HT1080 (cell line): ENCODE results near the gene TMED9. TPM values are rescaled to one million over a fixed set of nuclear protein-coding genes. Genes with fewer than 3 reads are reported as not detected.
"Not testable (repeated sequence)": the region's sequence is repeated elsewhere in the genome, so short reads cannot be mapped to it uniquely, and the experiment has no call there.

Experiments
- DNase-seq: peaks from one replicate; pipeline ENCODE4 v3.0.0-alpha.2; 2015; ENCODE audit warnings: low read depth
- polyA plus RNA-seq, 2 experiments: library from polyadenylated mRNA; depleted of rRNA; stranded (reverse); fragments of >200 nt; gene quantifications; 2 replicates each; pipeline ENCODE4 v1.2.3, GENCODE V29; 2015
- total RNA-seq: library from RNA; depleted of rRNA; stranded (reverse); fragments of >200 nt; shearing (Covaris generic); gene quantifications from 2 replicates; pipeline ENCODE4 v1.2.3, GENCODE V29; 2014; rRNA removed

The TMED9 gene
- total RNA-seq: 84.7 and 164 TPM in 2 replicates
- 235 and 271 TPM in 2 replicates for polyA plus RNA-seq (2015; cell fraction: cytosol; rRNA removed)
- polyA plus RNA-seq (2015; cell fraction: nucleus; rRNA removed): 189 and 195 TPM in 2 replicates

DNA sequence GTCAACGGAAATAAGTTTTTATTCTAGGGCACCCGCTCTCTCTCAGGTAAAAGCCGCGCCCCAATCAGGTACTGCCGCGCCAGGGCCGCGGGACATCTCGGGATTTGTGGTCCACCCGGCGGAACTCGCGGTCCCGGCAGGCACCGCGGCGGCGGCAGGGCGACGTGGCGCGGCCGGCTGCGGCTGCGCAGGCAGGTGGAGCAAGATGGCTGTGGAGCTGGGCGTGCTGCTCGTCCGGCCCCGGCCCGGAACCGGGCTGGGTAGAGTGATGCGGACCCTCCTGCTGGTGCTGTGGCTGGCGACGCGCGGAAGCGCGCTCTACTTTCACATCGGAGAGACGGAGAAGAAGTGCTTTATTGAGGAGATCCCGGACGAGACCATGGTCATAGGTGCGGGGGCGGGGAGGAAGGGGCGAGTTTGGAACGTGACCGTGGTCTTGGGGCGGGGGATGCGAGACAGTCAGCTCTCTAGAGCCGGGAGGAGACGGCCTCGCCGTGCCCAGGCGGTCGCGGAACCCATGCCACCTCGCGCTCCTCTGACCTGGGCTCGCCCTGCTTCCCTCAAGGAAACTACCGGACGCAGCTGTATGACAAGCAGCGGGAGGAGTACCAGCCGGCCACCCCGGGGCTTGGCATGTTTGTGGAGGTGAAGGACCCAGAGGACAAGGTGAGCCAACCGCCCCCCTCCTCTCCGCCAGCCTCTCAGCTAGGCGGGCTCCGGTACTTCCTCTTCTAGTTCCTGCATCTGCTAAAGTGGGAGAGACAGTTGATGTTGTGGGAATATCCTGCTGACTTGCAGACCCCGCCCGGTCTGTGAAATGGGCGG is at the start of gene TMED9:
TSS of gene TMED9 (plus strand) at position 194 of the 825 bp plus-strand sequence. CDS start at position 206, 12 bp downstream.
- peak; percentile 83 for DNase-seq

DNA sequence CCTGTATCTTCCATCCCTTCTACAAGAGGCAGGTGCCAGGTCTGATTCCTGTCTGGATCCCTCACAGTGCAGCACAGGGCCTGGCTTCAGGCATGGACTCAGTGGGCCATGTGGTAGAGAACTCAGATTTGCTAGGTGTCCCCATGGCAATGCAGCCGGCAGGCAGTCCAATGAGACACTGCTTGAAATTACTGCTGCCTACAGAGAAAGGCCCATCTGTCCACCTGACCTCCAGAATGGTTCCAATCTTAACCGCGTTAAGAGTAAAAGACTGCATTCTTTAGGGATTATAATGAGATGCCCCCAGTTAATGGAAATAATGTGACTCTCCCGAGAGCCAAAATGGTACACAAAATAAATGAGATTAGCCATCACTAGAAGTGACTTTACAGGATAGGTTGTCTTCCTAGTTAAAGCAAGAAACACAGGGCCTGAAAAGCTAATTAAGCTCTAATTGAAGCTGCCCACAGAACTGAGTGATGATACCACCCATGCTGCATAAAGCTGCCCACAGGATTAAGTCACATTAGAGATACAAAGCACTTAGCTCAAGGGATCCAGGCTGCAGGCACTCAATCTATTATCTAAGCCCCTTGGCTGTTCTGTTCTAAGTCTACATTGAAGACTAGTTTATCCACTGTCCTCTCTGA is 49.1 kb upstream of the TMED9 start:
- no peak for DNase-seq

DNA sequence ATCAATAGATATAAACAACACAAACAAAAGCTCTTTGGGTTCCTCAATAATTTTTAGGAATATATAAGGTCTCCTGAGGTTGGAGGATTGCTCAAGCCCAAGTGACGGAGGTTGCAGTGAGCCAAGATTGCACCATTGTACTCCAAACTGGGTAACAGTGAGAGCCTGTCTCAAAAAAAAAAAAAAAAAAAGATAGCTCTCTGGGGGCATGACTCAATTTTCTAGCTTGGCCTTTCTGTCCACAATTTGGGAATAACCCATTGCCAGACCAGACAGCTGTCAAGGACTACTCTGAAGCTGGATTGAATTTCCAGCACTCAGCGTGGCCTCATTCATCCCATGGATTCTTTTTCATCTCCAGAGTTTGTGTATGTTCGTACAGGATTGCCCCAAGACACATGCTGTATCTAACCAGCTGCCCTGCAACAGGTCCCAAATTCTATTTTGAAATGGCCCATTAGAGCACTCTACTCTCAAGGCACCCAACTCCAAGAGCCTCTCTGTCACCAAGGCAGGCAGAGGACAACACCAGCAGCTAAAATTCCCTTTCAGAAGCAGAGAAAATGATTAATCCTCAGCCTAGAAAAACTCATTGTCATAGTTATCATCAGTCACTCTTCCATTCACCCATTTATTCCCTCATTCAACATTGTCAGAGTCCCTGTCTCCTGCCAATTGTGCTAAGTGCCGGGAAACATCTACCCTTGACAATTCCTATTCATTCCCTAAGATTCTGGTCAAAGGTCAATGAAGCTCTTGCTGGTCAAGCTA is 46.3 kb upstream of the TMED9 start:
- no peak for DNase-seq

DNA sequence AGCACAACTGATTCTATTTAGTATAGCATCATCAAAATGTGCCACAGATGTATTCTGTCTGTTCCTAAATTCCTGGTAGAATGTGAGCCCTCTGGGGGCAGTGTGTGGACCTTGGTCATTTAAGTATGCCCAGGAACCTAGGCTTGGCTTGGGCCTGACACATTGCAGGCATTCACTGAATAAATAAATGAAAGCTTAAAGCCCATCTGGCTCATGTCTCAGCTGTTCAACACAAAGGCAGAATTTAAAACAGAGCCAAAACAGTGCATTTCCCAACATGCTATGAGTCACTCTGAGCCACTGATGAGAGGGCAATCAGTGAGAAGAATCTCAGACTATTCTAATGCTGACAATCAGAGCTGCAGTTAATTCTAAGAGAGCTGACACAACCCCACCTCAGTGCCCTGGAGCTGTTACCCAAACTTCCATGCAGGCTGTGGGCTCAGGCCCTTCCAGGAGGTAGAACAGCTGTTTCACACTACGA is 45.7 kb upstream of the TMED9 start:
- DNase-seq: peak; percentile 98

DNA sequence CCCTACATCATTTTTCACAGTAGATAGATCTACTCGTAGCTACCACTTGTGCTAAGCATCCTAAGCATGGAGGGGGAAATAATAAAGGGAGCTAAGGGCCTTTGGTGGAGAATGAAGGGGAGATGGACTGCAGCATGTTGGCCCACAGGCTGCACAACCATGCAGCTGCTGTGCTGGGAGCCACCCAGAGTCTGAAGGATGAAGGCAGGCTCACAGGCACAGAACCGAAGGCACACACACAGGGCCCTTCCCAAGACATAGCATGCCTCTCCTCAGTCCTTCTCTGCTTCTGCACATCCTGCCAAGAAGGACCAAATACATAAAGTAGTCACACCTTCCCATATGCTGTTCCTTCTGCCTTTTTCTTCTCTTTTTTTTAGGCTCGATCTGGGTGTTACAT is 44.3 kb upstream of the TMED9 start:
- no peak for DNase-seq

DNA sequence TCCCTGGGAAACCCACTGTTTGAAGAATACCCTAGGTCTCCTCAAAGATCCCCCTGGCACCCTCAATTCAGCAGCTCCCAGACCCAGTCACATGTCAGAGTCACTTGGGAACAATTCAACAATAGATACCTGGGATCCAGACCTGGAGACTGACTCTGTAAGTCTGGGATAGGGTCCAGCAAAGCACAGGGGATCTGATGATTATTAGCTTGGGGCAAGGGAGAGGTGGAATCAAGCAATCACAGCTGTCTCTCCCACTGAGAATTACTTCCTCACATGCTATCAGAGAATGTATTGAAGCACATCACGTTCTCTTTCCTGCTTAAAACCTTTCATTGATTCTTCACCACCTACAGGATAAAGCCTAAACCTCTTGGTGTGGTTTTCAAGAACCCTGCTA is 43.5 kb upstream of the TMED9 start:
- DNase-seq: no peak

DNA sequence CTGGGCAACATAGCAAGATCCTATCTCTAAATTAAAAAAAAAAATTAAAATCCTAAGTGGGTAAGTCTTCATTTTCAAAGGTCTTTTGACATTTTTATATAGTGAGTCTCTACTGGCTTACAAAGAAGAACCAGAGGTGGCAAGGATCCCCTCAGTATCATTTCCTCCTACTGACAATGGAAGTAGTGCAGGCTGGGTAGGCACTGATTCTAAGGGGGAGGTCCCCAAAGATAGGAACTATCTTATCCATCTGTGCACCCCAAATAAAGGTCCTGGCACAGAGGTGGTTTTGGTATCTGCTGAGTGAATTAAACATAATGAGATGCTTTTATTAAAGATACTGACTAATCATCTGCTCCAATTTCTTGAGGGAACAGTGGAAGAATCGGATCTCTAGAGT is 41.9 kb upstream of the TMED9 start:
- DNase-seq: no peak

DNA sequence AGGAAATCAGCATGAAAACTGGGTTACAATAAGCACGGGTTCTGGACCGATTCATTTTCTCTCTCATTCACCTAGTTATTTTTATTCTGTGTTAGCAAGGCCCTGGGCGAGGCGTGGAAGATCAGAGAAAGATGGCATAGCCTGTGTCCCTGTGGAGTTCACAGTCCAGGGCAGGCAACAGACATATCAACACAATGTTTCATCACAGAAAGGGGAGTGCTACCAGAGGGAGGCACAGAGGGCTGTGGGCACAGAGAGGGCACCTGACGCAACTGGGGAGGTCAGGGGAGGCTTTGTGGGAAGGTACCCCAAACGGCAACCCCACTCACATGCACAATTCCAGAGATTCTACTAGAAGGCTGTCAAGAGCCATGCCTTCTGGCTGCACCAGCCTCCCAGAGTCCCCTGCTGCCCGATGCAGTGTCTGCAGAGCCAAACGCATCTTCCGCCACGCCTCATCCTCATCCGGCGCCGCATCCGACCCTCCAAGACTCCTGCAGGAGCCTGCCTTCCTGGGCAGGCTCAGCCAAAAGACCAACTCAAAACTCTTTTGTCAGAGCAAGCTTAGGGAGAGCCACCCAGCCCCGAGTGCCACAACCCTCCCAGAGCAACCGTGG is 39.1 kb upstream of the TMED9 start:
- no peak for DNase-seq

DNA sequence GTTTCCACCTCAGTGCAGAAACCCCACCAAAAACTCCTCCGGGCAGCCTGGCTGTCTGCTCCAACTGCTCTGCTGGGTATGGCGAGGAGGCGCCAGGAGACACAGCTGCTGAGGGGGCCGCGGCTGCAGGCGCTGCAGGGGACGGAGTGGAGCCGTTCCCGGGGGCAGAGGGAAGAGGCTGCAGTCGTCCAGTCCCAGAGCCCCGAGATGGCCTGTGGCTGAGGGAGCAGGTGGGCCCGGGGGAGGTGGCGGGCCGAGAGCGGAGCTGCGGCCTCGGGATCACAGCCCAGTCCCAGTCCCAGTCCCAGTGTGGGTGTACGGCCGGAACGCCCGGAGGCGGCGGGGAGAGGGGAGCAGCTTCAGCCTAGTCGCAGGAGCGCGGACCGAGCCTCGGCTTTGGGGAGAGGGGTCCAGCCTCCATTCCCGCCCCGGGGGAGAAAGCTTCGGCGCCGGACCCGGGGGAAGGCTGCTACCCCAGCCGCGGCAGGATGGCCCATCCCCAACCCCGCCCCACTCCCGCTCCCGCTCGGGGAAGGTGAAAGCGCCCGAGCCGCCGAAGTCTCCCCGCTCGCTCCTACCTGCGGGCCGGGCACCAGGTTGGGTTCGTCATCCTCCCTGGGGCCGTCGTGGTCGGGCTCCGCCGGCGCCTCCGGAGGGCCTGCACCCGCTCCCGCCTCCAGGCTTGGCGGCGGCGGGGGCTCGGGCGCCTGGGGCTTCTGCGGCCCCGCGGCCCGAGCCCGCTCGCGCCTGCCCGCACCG is 38.2 kb upstream of the TMED9 start:
- DNase-seq: no peak

DNA sequence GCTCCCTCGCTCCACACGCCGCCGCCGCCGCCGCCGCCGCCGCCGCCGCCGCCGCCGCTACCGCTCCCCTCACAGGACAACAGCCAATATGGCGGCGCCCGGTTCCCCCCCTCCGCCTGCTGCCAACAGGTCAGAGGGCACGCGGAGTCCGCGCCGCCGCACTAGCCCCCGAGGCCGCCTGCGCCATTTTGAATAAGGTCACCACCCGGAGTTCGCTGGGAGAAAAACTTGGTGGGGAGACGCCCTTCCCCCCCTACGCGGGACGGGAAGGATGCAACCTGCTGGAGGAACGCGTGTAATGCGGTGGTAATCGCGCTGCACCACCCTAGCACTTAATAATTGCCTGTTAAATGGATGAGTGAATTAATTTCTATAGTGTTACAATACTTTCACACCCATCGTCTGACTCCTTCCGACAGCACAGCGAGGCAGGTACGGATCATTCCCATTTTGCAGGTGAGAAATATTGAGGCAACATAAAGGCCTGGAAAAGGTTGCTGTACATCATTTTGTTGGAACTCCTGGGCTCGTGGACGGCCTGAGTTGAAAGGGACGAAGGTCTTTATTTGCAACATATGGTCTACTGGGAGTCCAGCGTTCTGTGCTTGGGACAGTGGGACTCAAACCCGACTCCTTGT is 37.4 kb upstream of the TMED9 start, which contains the start of gene FAM193B:
TSS of gene FAM193B (minus strand) at position 90 of the 638 bp plus-strand sequence. CDS start 105 bp downstream, outside the sequence.
- peak; percentile 89 for DNase-seq

DNA sequence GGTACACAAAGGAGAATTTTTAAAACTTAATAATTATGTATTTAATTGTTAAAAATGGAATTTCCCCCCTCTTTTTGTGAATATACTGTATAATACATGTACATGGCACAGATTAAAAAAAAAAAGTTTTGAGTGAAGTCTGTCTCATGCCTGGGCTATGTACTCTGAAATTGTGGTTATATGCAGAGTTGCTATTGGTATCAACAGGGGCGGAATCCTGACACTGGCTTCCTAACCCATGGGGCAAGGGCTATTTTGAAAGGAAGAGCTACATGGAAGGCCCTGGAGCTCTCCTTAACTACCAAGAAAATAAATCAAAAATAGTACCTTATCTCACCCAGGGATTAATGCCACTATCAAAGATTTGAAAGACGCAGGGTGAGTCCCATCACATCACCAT is 36.8 kb upstream of the TMED9 start:
- DNase-seq: no peak

DNA sequence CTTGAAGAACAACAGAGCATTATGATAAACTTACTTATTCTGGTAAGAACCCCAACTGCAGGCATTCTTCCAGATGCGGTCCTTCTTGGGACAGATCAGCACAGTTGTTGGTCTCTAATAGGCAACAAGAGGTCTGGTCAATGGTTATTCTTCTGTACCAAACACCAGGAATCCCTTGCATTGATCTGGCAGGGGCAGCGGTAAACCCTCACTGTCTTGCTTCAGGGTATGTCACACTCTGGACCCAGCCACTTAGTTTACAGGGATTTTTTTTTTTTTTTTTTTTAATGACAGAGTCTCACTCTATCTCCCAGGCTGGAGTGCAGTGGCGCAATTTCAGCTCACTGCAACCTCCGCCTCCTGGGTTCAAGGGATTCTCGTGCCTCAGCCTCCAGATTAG is 36.3 kb upstream of the TMED9 start:
- no peak for DNase-seq

DNA sequence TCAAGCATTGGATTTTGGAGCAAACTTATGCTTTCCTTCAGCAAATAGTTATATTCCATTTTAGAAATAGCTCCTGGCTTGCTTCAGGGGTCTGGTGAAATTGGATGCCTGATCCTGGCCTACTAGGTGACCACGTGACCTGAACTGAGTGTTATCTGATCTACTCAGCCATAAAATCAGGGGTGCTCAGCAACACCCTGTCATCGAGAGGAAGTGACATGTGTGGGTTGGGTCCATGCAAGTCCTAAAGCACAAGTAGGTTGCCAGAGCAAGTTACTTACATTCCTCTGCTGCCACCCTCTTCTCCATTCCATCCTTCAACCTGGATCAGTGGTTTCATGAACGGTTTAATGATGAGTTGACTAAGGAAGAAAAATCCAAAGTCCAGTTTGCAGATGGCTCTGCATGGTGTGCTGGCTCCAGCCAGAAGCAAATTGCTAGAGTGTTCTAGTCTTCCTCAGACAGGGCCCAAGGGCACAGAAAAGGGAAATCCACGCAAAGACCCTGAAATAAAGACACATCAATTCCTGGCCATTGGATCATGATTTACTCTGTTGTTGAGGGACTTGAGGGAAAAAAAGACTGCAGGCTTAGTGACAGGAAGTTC is 34.9 kb upstream of the TMED9 start:
- DNase-seq: peak; percentile 43

DNA sequence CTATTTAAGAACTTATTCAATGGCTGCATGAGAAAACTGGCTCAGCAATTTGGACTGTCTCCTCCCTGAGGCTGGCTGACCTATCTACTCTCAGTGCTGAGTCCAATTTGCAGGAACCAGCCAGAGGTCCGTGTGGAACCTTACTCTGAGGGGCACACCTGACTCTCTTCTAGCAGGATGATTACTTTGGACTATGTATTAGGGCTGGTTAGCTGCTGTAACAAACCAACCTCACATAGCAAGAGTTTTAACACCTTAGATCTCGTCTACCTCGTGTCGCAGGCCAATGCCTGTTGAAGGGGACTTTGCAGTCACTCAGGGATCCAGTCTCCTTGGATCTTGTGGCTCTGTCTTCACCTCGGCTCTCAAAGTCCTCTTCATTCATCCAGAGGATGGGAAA is 34.2 kb upstream of the TMED9 start:
- no peak for DNase-seq

DNA sequence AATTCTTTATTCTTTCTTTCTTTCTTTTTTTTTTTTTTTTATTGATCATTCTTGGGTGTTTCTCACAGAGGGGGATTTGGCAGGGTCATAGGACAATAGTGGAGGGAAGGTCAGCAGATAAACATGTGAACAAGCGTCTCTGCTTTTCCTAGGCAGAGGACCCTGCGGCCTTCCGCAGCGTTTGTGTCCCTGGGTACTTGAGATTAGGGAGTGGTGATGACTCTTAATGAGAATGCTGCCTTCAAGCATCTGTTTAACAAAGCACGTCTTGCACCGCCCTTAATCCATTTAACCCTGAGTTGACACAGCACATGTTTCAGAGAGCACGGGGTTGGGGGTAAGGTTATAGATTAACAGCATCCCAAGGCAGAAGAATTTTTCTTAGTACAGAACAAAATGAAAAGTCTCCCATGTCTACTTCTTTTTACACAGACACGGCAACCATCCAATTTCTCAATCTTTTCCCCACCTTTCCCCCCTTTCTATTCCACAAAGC is 32.5 kb upstream of the TMED9 start:
- not testable (repeated sequence) for DNase-seq

DNA sequence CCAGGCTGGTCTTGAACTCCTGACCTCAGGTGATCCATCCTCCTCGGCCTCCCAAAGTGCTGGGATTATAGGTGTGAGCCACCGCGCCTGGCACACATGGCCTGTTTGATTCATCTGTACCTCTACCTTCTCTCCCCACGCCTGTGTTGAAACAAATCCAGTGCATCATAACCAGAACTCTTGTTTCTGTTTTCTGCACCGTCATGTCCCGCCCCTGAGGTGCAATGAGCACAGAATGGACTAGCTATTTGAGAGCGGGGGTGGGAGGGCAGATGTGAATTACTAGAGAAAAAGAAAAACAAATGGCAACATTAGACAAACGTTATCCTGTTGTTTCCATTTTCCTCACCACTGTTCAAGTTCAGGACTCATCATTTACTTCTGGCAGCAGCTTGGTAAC is 27.0 kb upstream of the TMED9 start:
- DNase-seq: no peak

DNA sequence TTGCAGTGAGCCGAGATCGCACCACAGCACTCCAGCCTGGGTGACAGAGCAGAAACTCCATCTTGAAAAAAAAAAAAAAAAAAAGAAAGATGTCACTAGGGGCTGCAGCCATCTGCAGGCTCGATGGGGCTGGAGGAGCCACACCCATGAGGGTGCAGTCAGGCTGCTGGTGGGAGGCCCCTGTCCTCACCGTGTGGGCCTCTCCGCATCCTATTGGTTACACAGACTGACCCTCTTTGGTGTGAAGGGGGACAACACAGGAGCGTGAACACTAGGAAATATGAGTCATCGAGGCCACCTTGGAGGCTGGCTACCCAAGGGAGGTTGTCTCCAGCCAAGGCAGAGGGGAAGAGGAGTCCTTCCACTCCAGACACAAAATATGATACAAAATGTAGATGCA is 23.7 kb upstream of the TMED9 start:
- DNase-seq: no peak

DNA sequence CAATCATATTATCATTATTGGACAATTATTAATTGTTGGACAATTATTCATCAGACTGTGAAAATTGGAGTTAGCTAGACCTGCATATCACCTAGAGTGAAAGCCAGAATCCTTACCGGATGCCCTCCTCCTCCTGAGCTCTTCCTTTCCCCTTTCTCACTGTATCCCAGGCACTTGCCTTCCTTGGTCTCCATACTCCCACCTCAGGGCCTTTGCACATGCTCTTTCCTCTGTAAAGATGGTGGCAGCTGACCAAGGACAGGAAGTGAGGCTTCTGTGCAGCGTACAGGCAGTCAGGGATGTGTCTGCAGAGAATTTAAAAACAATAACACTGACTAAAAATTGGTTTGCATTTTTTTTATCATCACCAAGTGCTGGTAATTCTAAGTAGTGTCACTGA is 22.1 kb upstream of the TMED9 start:
- no peak for DNase-seq

DNA sequence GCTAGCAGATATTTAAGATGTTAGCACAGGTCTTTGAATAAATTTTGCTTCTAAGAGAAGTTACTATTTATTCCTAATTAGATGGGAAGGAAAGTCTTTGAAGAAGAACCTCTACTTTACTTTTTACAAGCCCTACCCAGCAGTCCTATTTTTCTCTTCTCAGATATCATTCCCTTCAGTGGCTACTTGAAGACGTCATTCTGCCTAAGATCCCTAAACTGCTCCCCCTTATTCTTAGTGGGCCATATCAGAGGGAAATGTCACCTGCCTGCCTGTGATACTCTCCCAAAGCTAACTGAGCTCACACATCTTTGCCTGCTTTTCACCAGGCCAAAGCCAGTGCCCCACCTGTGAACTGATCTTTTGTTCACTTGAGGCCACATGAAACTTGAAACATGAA is 16.5 kb upstream of the TMED9 start:
- DNase-seq: no peak
